NCI-H1694 (cell line): Measurements from ENCODE around the gene WDR88.
"Not testable (repeated sequence)": the region's sequence is repeated elsewhere in the genome, so short reads cannot be mapped to it uniquely, and the experiment has no call there.

Experiments used
- DNase-seq: peaks from one replicate; lab custom pipeline; 2025; lab: John Stamatoyannopoulos, UW

The WDR88 gene

DNA sequence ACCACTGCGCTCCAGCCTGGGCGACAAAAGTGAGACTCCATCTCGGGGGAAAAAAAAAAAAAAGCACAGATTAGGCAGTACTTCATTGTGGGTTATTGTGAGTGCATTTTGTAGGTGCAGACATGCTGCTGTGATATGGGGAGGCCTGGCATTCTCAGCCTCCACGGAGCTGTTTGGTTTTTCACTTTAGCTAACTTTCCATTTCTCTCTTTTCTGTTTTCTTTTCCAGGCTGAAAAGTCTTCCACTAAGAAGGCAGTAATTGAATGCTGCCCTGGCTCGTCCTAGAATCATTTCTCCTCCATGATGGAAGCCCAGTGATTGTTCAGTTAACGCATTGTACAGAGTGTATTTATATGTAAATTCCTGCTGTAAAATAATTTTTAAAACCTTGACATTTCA lies 2.0 kb upstream of the WDR88 start:
- DNase-seq = no peak

DNA sequence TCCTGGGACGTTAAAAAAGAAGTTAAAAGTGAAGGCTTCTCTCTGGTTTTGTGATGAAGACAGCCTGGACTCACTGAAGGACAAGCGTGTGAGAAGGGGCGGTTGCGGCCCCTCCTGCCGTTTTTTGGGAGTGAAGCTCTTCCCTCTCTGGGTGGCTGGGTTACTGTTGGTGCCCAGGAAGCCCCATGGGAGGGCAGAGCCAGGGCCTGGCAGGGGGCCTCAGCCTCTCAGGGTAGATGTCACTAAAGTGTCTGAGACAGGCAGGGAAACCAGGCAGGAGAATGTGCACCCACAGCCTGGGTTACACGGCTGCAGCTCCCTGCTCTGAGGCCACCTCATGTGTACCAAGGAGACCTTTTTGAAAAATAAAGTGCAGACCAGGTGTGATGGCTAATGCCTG lies 1.5 kb upstream of the WDR88 start:
- no peak for DNase-seq

DNA sequence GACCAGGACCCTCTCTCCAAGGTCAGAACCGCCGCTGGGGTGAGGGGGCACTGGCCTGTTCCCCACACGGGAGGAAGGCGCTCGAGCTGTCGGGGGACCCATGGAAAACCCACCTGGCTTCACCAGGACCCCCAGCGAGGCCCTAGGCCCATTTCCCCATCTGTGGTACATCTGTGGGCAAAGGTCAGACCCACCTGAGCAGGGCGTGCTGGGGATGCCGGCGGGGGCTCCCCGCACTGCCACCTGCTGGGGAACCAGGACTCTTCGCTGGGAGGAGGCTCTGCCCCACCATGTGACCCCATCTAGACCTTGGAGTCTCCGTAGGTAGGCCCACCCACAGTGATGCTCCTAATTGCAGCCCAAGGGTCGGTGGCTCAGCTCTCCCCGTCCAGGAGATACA lies 511 bp downstream of the WDR88 start:
- DNase-seq = no peak

DNA sequence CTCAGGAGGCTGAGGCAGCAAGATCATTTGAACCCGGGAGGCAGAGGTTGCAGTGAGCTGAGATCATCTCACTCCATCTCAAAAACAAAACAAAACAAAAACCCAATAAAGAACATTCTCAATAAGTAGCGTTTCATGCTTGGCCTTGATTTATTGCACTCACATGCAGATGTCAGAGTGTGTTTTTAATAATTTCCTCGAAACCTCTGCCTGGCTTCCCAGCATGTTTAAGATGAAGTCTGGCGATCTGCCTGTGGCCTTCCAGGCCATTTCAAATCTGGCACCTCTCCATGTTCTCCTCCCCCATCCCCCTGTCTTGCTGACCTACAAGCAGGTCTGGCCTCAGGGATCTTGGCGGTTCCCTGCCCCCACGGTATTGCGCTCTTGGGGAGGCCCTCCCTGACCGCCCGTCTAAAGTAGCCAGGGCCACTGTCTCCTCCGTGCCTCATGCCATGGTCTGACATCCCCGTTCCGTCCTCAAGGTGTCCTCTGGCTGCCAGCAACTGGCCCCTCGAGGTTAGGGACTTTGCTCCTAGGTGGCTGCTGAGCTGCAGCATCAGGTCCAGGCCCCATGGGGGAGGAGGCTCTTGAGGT lies 1.6 kb downstream of the WDR88 start:
- DNase-seq = no peak

DNA sequence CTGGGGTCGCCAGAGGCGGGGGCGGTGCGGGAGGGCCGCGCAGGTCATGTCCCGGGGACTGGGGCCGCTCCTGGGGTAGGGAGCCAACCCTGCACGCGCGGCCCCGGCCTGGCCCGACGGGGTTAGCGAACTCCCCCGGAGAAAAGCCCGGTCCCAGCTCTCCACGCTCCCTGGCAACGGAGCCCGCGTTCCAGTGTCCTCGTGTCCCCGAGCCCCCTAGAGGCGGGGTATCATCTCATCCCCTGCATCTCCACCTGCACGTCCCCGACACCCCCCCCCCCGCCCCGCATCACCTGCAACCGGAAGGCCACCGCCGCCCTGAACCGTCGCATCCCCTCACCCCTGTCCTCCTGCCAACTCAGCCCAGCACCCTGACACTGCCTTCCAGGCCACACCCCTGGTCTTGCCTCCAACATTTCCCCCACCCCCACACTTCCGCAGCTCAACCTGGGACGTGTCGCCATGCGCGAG lies 2.7 kb downstream of the WDR88 start:
- DNase-seq = no peak

DNA sequence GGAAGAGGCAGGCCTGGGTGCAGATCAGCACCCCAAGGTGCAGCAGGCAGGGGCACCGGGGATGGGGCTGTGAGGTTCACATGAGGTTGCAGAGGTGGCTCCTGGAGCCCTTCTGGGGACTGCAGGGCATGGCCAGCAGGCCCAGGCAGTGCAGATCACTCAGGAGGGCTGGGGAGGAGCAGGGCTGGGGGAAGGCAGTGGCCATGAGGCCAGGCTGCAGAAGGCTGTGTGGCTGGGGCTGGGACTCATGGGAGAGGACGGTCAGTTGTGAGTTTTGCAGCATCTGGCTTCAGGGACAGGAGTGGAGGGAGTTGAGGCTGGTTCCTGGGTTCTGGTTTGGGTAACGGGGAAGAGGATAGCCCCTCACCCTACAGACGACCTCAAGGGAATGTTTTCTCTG lies 7.3 kb downstream of the WDR88 start:
- DNase-seq = no peak

DNA sequence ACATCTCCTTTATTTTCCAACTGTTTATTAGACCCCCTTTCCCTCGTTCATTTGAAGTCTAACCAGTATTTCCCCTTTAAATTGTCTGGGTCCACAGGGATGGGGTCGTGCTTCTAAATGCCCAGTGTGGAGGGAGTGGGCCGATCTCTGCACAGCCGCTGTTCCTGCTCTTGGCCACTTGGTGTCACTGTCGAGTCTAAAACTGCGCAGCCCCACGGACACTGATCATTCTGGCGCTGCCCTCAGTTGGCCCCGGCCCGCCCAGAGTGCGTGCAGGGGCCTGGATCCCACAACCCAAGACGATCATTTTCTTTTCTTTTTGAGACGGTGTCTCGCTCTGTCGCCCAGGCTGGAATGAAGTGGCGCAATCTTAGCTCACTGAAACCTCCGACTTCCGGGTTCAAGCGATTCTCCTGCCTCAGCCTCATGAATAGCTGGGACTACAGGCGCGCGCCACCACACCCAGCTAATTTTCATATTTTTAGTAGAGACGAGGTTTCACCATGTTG lies 12.0 kb downstream of the WDR88 start:
- peak; percentile 50 for DNase-seq

DNA sequence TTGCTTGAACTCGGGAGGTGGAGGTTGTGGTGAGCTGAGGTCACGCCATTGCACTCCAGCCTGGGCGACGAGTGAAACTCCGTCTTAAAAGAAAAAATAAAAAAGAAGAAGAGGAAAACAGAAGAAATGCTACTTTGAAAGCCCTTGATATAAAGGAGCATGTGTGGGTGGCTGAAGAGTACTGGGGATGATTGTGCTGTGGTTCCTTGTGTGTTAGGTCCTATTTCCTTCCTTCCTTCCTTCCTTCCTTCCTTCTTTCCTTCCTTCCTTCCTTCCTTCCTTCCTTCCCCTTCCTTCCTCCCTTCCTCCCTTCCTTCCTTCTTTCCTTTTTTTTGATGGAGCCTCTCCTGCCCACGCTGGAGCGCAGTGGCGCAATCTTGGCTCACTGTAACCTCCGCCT lies 14.3 kb downstream of the WDR88 start:
- no peak for DNase-seq

DNA sequence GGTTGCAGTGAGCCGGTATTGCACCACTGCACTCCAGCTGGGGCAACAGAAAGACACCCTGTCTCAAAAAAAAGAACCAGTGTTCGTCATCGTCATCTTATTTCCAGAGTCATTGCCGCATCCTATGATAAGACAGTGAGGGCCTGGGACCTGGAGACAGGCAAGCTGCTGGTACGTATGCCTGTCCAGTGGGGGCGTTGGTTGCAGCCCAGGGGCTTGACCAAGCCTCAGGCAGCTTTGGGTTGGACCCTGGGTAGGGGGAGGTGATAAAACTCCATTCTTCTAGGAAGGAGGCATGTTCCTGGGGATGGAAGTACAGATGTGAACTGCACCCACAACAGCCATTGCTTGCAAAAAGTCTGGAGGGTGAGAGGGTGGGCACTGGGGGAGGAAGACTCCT lies 15.6 kb downstream of the WDR88 start:
- no peak for DNase-seq

DNA sequence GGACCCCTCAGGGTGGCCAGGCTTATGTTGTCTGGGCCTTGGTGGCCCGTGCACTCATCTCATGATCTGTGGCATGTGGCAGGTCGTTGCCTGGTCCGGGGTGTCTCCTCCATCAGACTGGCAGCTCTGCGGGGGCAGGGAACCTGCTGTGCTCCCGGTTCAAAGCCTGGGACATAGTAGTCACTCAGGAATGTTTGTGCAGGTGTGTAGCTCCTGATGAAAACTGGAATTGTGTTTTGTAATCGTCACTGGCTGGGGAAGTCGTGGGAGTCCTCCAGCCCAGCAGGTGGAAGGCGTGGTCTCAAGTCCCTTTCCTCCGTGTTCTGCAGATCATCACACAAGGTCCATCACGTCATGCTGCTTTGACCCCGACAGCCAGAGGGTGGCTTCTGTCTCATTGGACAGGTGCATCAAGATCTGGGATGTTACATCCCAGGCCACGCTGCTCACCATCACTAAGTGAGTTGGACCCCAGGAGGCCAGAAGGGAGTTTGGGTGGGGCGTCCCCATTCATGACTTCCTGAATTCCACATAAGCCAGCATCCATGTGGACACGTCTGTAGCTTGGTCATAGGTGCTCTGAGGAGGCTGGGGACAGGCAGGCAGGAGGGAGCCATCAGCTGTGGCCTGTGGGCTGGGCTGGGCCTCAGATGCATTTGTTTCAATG lies 19.1 kb downstream of the WDR88 start:
- no peak for DNase-seq

DNA sequence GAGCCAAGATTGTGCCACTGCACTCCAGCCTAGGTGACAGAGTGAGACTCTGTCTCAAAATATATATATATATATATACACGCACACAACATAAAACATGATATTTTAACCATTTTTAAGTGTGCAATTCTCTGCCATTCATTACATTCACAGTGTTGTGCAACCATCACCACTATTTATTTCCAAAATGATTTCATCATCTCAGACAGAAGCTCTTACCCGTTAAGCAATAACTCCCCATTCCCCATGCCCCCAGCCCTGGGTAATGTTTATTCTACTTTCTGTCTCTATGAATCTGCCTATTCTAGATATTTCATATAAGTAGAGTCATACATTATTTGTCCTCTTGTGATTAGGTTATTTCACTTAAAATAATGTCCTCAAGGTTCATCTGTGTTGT lies 20.3 kb downstream of the WDR88 start:
- no peak for DNase-seq

DNA sequence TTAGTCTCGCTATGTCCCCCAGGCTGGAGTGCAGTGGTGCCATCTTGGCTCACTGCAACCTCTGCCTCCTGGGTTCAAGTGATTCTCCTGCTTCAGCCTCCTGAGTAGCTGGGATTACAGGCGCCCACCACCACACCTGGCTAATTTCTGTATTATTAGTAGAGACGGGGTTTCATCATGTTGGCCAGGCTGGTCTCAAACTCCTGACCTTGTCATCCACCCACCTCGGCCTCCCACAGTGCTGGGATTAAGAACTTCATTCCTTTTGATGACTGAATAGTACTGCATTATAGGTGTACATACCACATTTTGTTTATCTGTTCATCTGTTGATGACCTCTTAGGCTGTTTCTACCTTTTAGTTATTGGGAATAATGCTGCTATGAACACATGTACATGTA lies 20.7 kb downstream of the WDR88 start:
- DNase-seq = not testable (repeated sequence)

DNA sequence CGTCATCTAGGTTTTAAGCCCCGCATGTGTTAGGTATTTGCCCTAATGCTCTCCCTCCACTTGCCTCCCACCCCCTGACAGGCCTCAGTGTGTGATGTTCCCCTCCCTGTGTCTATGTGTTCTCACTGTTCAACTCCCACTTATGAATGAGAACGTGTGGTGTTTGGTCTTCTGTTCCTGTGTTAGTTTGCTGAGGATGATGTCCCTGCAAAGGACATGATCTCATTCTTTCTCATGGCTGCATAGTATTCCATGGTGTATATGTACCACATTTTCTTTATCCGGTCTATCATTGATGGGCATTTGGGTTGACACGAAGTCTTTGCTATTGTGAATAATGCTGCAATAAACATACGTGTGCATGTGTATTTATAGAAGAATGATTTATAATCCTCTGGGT lies 22.4 kb downstream of the WDR88 start:
- DNase-seq = not testable (repeated sequence)

DNA sequence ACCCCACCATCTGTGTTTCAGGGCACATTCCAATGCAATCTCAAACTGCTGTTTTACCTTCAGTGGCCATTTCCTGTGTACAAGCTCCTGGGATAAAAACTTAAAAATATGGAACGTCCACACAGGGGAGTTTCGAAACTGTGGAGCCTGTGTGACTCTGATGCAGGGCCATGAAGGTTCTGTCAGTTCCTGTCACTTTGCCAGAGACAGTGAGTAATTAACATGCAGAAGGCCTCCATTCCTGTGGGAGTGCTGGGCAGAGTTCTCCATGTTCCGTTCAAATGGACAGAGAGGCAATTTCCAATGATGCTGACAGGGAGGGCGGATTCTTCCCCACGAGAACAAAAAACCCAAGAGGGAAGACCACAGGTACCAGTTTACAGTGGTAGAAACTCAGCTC lies 24.4 kb downstream of the WDR88 start:
- DNase-seq = no peak

DNA sequence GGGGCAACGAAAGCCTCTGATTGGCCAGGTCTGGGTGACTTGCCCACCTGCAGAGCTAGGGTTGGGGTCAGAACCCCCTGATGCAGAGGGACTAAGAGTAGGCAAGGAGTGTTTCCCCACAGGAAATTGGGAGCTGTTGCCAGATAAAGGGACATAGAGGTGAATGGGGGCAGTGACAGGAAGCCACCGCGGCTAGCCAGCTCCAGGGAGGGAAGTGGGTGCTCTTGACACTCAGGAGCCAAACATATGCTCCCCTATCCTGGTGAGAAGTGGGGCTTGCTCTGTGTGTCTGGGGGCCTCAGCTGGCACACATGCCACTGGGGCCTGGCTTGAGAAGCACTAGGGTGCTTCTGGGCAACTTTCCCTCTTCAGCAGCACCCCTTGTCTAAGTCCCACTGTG lies 26.0 kb downstream of the WDR88 start:
- DNase-seq = no peak

DNA sequence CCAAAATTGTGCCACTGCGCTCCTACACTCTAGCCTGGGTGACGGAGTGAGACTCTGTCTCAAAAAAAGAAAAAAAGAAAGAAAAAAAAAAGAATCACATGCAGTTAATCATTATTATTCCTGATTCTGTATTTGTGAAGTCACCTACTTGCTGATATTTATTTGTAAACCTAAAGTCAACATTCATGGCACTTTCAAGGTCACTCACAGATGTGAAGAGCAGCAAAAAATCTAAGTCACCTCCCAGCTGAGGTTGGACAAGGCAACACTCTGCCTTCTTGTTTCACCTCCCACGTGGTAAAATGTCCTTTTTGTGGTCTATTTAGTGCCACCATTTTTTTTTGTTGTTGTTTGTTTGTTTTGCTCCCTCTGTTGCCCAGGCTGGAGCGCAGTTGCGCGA lies 26.5 kb downstream of the WDR88 start:
- DNase-seq = no peak

DNA sequence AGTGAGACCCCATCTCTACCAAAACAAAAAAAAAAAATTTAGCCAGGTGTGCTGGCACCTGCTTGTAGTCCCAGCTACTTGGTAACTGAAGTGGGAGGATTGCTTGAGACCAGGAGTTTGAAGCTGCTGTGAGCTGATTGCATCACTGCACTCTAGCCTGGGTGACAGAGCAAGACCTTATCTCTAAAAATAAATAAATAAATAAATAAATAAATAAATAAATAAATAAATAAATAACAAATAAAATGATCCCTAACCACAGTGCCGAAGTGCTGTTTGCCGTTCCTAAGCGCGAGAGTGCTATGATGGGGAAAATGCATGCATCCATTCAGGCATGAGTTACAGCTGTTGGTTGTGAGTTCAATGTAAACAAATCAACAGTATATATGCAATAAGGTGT lies 27.2 kb downstream of the WDR88 start:
- DNase-seq = no peak

DNA sequence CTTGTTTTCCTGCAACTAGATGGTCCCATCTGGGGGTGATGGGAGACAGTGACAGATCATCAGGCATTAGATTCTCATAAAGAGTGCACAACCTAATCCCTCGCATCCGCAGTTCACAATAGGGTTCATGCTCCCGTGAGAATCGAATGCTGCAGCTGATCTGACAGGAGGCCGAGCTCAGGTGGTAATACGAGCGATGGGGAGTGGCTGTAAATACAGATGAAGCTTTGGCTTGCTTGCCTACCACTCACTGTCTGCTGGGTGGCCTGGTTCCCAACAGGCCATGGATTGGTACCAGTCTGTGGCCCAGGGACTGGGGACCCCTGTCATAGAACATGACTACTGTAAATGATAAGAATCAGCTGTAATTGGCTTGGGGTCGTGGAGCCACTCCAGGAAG lies 28.0 kb downstream of the WDR88 start:
- no peak for DNase-seq

DNA sequence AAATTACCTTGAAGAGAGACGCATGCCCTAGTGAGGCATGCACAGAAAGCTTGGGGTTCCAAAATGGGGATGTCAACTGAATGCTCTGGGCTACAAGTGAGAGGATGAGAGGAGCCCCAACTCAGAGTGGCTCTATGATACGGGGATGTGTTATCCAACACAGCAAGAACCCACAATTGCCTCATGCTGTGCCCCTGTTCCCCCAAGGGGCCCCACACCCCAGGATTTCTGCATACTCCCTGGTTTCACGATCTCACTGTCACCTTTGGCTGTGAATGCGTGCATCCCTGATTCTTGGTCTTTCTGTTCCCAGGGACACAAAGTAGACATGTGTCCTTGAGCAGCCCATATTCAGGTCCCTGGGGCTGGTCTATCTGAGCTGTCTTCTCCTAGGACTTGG lies 29.3 kb downstream of the WDR88 start:
- DNase-seq = no peak

DNA sequence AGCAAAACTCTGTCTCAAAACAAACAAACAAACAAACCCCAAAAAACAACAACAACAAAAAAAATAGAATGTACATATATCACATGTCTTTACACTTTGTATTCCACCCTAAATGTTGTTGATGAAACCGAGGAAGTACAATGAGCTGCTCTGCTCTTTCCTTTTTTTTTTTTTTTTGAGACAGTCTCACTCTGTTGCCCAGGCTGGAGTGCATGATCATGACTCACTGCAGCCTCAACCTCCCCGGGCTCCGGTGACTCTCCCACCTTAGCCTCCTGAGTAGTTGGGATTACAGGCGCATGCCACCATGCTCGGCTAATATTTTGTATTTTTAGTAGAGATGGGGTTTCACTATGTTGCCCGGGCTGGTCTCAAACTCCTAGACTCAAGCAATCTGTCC lies 31.6 kb downstream of the WDR88 start:
- no peak for DNase-seq

DNA sequence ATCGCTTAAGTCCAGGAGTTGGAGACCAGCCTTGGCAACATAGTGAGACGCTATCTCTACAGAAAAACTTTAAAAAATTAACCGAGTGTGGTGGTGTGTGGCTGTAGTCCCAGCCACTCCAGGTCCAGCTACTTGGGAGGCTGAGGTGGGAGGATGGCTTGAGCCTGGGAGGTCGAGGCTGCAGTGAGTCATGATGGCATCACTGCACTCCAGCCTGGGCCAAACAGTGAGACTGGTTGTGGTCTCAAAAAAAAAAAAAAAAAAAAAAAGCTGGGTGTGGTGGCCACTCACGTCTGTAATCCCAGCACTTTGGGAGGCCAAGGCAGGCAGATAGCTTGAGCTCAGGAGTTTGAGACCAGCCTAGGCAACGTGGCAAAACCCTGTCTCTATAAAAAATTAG lies 34.1 kb downstream of the WDR88 start:
- DNase-seq = not testable (repeated sequence)

DNA sequence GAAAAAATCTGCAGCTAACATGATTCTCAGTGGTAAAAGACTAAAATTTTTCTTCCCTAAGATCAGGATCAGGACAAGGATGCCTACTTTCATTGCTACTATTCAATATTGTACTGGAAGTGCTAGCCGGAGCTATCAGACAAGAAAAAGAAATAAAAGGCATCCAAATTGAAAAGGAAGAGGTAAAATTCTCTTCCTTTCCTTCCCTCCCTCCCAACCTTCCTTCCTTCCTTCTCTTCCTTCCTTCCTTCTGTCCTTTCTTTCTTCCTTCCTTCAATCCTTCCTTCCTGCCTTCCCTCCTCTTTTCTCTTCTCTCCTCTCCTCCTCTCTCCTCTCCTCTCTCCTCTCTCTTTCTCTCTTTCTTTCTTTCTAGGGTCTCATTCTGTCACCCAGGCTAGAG lies 35.5 kb downstream of the WDR88 start:
- no peak for DNase-seq

DNA sequence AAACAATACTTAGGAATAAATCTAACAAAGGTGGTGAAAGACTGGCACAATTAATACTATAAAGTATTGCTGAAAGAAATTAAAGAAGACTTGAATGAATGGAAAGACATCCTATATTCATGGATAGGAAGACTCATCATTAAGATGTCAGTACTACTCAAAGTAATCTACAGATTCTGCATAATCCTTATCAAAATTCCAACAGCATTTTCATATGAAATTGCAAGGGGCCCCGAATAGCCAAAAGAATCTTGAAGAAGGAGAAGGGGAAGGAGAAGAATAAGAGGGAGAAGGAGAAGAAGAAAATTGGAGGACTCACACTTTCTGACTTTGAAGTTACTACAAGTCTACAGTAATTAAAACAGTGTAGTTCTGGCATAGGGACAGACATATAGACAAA lies 36.6 kb downstream of the WDR88 start:
- DNase-seq = no peak

DNA sequence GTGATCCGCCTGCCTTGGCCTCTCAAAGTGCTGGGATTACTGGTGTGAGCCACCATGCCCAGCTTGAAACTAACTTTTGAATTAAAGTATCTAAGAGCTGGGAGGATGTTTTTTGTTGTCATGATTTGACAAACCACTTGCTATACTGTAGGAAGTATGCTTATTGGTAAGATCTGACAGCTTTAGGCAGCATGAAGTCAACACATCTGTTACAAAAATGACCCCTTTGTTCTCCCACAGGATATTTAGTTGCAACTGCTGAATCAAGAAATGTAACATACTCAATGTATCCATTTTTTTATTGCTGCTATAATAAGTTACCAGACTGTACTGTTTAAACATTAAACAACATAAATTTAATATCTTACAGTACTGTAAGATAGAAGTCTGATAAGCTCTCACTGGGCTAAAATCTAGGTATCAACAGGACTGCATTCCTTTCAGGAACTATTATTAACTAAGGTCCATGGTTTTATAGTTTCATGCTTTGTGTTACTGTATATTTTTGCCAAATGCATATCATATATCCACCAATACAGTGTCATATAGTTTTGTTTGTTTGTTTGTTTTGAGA lies 39.4 kb downstream of the WDR88 start:
- DNase-seq = no peak
